MM.1S (cell line): ENCODE data around the gene DUSP18.

Experiments used
- EZH2 ChIP-seq: fragments of 300-600 bp; sonication (generic); optimal IDR thresholded peaks from 2 replicates; pipeline ENCODE3; 2017; ENCODE audit warnings: low read depth, mild to moderate bottlenecking, antibody characterized with exemption, low read length, mixed read lengths
- TF ChIP-seq, protein P1 (sequence below): fragments of 300-600 bp; sonication (generic); IDR thresholded peaks from 2 replicates; pipeline ENCODE4 v1.5.1; 2016; ENCODE audit warnings: antibody characterized with exemption, low read length, mixed read lengths

DNA sequence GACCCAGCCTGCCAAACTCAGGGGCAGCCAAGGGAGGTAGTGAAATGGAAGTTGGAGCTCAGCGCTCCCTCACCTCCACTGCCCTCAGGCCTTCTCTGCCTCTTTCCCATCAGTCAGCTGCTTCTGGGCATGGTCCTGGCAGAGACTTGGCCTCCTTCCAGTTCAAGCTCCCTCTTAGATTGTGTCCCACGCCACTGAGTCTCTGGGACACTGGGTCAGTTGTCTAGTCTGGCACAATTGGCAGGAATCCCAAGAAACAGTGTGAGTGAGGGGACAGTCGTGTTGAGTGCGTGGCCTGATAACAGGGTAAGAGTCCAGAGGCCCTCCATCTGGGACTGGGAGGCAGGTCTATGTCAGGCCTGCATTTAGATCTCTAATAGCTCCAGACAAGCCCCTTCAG lies 39.2 kb downstream of the DUSP18 start:
- TF ChIP-seq, protein P1, sequence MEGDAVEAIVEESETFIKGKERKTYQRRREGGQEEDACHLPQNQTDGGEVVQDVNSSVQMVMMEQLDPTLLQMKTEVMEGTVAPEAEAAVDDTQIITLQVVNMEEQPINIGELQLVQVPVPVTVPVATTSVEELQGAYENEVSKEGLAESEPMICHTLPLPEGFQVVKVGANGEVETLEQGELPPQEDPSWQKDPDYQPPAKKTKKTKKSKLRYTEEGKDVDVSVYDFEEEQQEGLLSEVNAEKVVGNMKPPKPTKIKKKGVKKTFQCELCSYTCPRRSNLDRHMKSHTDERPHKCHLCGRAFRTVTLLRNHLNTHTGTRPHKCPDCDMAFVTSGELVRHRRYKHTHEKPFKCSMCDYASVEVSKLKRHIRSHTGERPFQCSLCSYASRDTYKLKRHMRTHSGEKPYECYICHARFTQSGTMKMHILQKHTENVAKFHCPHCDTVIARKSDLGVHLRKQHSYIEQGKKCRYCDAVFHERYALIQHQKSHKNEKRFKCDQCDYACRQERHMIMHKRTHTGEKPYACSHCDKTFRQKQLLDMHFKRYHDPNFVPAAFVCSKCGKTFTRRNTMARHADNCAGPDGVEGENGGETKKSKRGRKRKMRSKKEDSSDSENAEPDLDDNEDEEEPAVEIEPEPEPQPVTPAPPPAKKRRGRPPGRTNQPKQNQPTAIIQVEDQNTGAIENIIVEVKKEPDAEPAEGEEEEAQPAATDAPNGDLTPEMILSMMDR, result no peak
- no peak for TF ChIP-seq EZH2
